HepG2 (cell line): ENCODE results near the gene TCF7L2. TPM values are rescaled to one million over a fixed set of nuclear protein-coding genes. Genes with fewer than 3 reads are reported as not detected.

Experiments used
- FOXO1 ChIP-seq: sonication (generic); formaldehyde crosslinking; IDR thresholded peaks from 2 replicates; pipeline ENCODE4 v1.4.0; 2020; ENCODE audit warnings: missing genetic modification reagents
- MAFK ChIP-seq, 2 experiments: IDR thresholded peaks in 1 of 2; conservative IDR thresholded peaks in 1 of 2; 2 replicates each; pipeline ENCODE4 v1.6.1; 2011; ENCODE audit warnings: improper control_type of control experiment in 2 of 2, low read length in 2 of 2
- MIER2 ChIP-seq: IDR thresholded peaks from 2 replicates; pipeline ENCODE4 v1.6.1; 2016; ENCODE audit warnings: missing biosample characterization, missing genetic modification reagents
- PAF1 ChIP-seq: IDR thresholded peaks from 2 replicates; pipeline ENCODE4 v1.6.1; 2016; ENCODE audit warnings: missing genetic modification reagents, missing compliant biosample characterization
- PBX2 ChIP-seq: IDR thresholded peaks from 2 replicates; pipeline ENCODE4 v1.6.1; 2016; ENCODE audit warnings: control low read depth
- RAD51 ChIP-seq: fragments of 450-650 bp; IDR thresholded peaks from 2 replicates; pipeline ENCODE4 v1.6.1; 2016; ENCODE audit warnings: borderline replicate concordance
- RFX1 ChIP-seq: fragments of 450-650 bp; IDR thresholded peaks from 2 replicates; pipeline ENCODE4 v1.6.1; 2017
- RFXANK ChIP-seq: IDR thresholded peaks from 2 replicates; pipeline ENCODE4 v1.6.1; 2016
- SCMH1 ChIP-seq: sonication (generic); formaldehyde crosslinking; IDR thresholded peaks from 2 replicates; pipeline ENCODE4 v1.9.0; 2021; ENCODE audit warnings: missing genetic modification reagents, mild to moderate bottlenecking, borderline replicate concordance
- ZMAT3 ChIP-seq: sonication (generic); formaldehyde crosslinking; conservative IDR thresholded peaks from 2 replicates; pipeline ENCODE4 v1.7.0; 2021; ENCODE audit warnings: missing genetic modification reagents
- ZNF10 ChIP-seq: sonication (generic); formaldehyde crosslinking; IDR thresholded peaks from 2 replicates; pipeline ENCODE4 v1.4.0; 2020; ENCODE audit warnings: mild to moderate bottlenecking, low read depth, missing genetic modification reagents, borderline replicate concordance
- ZNF543 ChIP-seq: sonication (generic); formaldehyde crosslinking; IDR thresholded peaks from 2 replicates; pipeline ENCODE4 v1.4.0; 2020; ENCODE audit warnings: mild to moderate bottlenecking, missing genetic modification reagents
- ZNF709 ChIP-seq: sonication (generic); formaldehyde crosslinking; IDR thresholded peaks from 2 replicates; pipeline ENCODE4 v1.5.0; 2020; ENCODE audit warnings: mild to moderate bottlenecking, missing genetic modification reagents
- ZNF770 ChIP-seq: sonication (generic); formaldehyde crosslinking; IDR thresholded peaks from 2 replicates; pipeline ENCODE4 v1.5.0; 2020; ENCODE audit warnings: mild to moderate bottlenecking, missing genetic modification reagents
- ZNF780A ChIP-seq: sonication (generic); formaldehyde crosslinking; IDR thresholded peaks from 2 replicates; pipeline ENCODE4 v1.8.0; 2022; ENCODE audit warnings: mild to moderate bottlenecking, missing genetic modification reagents, moderate library complexity
- ZNF841 ChIP-seq: sonication (generic); formaldehyde crosslinking; IDR thresholded peaks from 2 replicates; pipeline ENCODE4 v1.8.1; 2023; ENCODE audit warnings: missing genetic modification reagents, borderline replicate concordance
- polyA plus RNA-seq, 8 experiments: library from polyadenylated mRNA; depleted of rRNA in 3 of 8; stranded (reverse) in 7 of 8; unstranded in 1 of 8; fragments of >200 nt; fragmentation: Illumina TruSeq in 4 of 8; extraction: Trizol in 4 of 8; gene quantifications; 2 replicates each; pipeline versions ENCODE4 v1.2.1 to v1.2.3, GENCODE V29; 2011 to 2016; ENCODE audit warnings: low read depth in 4 of 8, missing spikeins in 1 of 8, mixed read lengths in 1 of 8; ENCODE audit not compliant: insufficient read depth in 1 of 8
- total RNA-seq, 5 experiments: library from RNA; depleted of rRNA; stranded (reverse); fragments of >200 nt; fragmentation: Illumina TruSeq; extraction: Trizol; gene quantifications; 2 replicates each; pipeline ENCODE4 v1.2.3, GENCODE V29; 2016; ENCODE audit warnings: low read depth in 1 of 5
- TF ChIP-seq, protein P1 (sequence below): sonication (generic); formaldehyde crosslinking; IDR thresholded peaks from 2 replicates; pipeline ENCODE4 v1.8.1; 2023; ENCODE audit warnings: missing genetic modification reagents, mild to moderate bottlenecking, borderline replicate concordance
- TF ChIP-seq, protein P2 (sequence below): IDR thresholded peaks from 2 replicates; pipeline ENCODE4 v1.6.1; 2016; ENCODE audit warnings: missing genetic modification reagents, missing compliant biosample characterization
- TF ChIP-seq, protein P3 (sequence below): sonication (generic); formaldehyde crosslinking; IDR thresholded peaks from 2 replicates; pipeline ENCODE4 v1.4.0; 2020; ENCODE audit warnings: missing genetic modification reagents, borderline replicate concordance

TCF7L2 gene
- total and polyA plus RNA-seq, 2 of the 13 experiments (the other 11 are each of a cell fraction or from before 2014, with no cell fraction given): 3.9 to 13.7 TPM

DNA sequence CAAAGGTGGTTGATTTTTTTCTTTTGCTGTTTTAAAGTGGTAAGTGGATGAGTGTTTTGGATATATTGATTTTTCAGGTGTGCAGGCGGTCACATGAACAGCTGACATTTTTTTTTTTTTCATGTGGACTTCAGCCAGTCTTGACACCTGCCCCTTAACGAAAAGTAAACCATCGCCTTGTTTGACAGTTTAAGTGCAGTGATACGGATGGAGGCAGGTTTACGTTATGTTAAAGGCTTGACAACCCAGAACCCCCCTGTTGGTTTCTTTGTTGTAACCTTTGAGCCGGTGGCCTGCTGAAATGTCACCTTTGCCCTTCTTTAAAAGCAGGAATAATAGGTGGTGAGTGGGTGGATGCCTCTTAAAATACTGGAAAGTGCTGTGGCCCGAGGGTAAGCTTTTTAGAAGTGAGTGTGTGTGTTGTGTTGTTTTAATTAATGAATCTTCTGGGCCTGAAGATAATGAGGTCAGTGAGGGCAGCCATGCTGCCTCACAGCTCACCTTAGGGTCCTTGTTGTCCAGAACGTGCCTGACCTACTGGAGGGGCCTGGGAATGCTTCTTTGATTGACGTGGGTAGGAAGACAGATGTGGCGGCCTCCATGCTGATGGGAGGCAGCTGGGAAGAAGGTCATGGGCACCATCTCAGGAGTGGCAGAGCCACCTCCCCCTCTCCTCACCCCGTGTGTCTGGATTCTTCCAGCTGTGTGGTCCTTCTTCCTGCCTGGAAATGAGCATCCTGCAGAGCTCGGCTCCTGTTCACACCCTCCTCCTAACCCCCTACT lies 69.8 kb downstream of the TCF7L2 start (continued):
- TF ChIP-seq, protein P1, sequence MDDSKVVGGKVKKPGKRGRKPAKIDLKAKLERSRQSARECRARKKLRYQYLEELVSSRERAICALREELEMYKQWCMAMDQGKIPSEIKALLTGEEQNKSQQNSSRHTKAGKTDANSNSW (CRISPR knock-in tag): no peak
- TF ChIP-seq ZNF543 (CRISPR knock-in tag) (0 out of 2 replicates have a peak, but pooled peaks have one; percentile 26), FOXO1 (CRISPR knock-in tag) (no peak; the same call in 1 of the 2 replicates), PBX2 (CRISPR knock-in tag) (no peak), ZNF780A (CRISPR knock-in tag) (no peak), RFX1 (no peak), ZMAT3 (CRISPR knock-in tag) (no peak), MIER2 (CRISPR knock-in tag) (no peak), RAD51 (no peak), ZNF770 (CRISPR knock-in tag) (no peak), ZNF10 (CRISPR knock-in tag) (no peak), MAFK (conservative IDR thresholded peaks at IDR 0.05 in 1 of 2, IDR thresholded peaks at IDR 0.05 in 1 of 2; ENCODE audit: low read length in 2 of 2) (no peak), PAF1 (no peak), RFXANK (no peak), ZNF841 (CRISPR knock-in tag) (no peak), ZNF709 (no peak), SCMH1 (CRISPR knock-in tag) (no peak)
- TF ChIP-seq, protein P2, sequence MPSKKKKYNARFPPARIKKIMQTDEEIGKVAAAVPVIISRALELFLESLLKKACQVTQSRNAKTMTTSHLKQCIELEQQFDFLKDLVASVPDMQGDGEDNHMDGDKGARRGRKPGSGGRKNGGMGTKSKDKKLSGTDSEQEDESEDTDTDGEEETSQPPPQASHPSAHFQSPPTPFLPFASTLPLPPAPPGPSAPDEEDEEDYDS (CRISPR knock-in tag): no peak
- TF ChIP-seq, protein P3, sequence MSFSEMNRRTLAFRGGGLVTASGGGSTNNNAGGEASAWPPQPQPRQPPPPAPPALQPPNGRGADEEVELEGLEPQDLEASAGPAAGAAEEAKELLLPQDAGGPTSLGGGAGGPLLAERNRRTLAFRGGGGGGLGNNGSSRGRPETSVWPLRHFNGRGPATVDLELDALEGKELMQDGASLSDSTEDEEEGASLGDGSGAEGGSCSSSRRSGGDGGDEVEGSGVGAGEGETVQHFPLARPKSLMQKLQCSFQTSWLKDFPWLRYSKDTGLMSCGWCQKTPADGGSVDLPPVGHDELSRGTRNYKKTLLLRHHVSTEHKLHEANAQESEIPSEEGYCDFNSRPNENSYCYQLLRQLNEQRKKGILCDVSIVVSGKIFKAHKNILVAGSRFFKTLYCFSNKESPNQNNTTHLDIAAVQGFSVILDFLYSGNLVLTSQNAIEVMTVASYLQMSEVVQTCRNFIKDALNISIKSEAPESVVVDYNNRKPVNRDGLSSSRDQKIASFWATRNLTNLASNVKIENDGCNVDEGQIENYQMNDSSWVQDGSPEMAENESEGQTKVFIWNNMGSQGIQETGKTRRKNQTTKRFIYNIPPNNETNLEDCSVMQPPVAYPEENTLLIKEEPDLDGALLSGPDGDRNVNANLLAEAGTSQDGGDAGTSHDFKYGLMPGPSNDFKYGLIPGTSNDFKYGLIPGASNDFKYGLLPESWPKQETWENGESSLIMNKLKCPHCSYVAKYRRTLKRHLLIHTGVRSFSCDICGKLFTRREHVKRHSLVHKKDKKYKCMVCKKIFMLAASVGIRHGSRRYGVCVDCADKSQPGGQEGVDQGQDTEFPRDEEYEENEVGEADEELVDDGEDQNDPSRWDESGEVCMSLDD (CRISPR knock-in tag): no peak
